A673 (cell line): ENCODE data around the gene ELMO3. TPM values are rescaled to one million over a fixed set of nuclear protein-coding genes. Genes with fewer than 3 reads are reported as not detected.

Experiments used
- BruUV-seq: library from RNA; stranded (reverse); fragments of 400-500 nt; replicated peaks from 2 replicates; lab custom pipeline; 2021; lab: Mats Ljungman, UMichigan
- CTCF ChIA-PET: fragments of 300-600 bp; sonication (Branson Sonifier 250); formaldehyde crosslinking; loops from one replicate; lab custom pipeline; 2022; ENCODE audit warnings: antibody characterized with exemption; lab: Charles Lee
- POLR2A ChIA-PET: fragments of 300-600 bp; sonication (Branson Sonifier 250); formaldehyde crosslinking; loops from one replicate; lab custom pipeline; 2022; ENCODE audit warnings: antibody characterized with exemption; ENCODE audit not compliant: low non-redundant PET; lab: Charles Lee
- DNase-seq: peaks from one replicate; pipeline ENCODE4 v3.0.0-alpha.2; 2015; ENCODE audit warnings: low spot score
- H3K27ac ChIP-seq: fragments of 200-600 bp; sonication (generic); 2 replicates; pipeline ENCODE4 v1.5.1; 2016; ENCODE audit warnings: mixed run types, low read depth, mild to moderate bottlenecking, mixed read lengths, antibody characterized with exemption, low read length; ENCODE audit not compliant: poor library complexity, severe bottlenecking
- H3K27me3 ChIP-seq: fragments of 200-600 bp; sonication (generic); replicated peaks from 2 replicates; pipeline ENCODE4 v1.6.1; 2017; ENCODE audit warnings: mixed run types, low read depth, mild to moderate bottlenecking, mixed read lengths, antibody characterized with exemption, low read length; ENCODE audit not compliant: insufficient read depth, poor library complexity
- H3K36me3 ChIP-seq: fragments of 200-600 bp; sonication (generic); 2 replicates; pipeline ENCODE4 v1.6.1; 2016; ENCODE audit warnings: mixed run types, mild to moderate bottlenecking, mixed read lengths, antibody characterized with exemption, low read length; ENCODE audit not compliant: insufficient read depth, poor library complexity, severe bottlenecking
- H3K4me1 ChIP-seq: fragments of 200-600 bp; sonication (generic); 2 replicates; pipeline ENCODE4 v1.6.1; 2017; ENCODE audit warnings: mixed run types, mild to moderate bottlenecking, mixed read lengths, antibody characterized with exemption, low read length; ENCODE audit not compliant: insufficient read depth, poor library complexity, severe bottlenecking
- H3K4me3 ChIP-seq: fragments of 200-600 bp; sonication (generic); 2 replicates; pipeline ENCODE4 v1.5.1; 2016; ENCODE audit warnings: low read depth, mixed run types, mild to moderate bottlenecking, mixed read lengths, low read length; ENCODE audit not compliant: poor library complexity, severe bottlenecking
- H3K9me3 ChIP-seq: fragments of 200-600 bp; sonication (generic); 2 replicates; pipeline ENCODE4 v1.6.1; 2016; ENCODE audit warnings: mixed run types, low read depth, mild to moderate bottlenecking, mixed read lengths, antibody characterized with exemption, low read length; ENCODE audit not compliant: poor library complexity, severe bottlenecking
- EZH2 ChIP-seq: fragments of 200-600 bp; sonication (generic); IDR thresholded peaks from 2 replicates; pipeline ENCODE4 v1.6.1; 2017; ENCODE audit warnings: borderline replicate concordance, low read depth, mild to moderate bottlenecking, mixed read lengths, antibody characterized with exemption, low read length; ENCODE audit not compliant: poor library complexity, severe bottlenecking
- intact Hi-C: fragments of 100-400 bp; cut with micrococcal nuclease; formaldehyde crosslinking; loops from one replicate; pipeline ENCODE4 v1.10.0; 2022; ENCODE audit not compliant: unreplicated experiment
- total RNA-seq: library from RNA; stranded (reverse); gene quantifications from 2 replicates; pipeline ENCODE4 v1.2.3, GENCODE V29; 2021
- TF ChIP-seq, protein P1 (sequence below): fragments of 300-800, 200-600 bp; sonication (generic); conservative IDR thresholded peaks from 2 replicates; pipeline ENCODE4 v1.5.1; 2017; ENCODE audit warnings: low read depth, mild to moderate bottlenecking, antibody characterized with exemption, low read length, moderate library complexity, mixed read lengths

ELMO3 gene
- total RNA-seq, 1 experiment from 2014 or later, result 4.7 TPM

DNA sequence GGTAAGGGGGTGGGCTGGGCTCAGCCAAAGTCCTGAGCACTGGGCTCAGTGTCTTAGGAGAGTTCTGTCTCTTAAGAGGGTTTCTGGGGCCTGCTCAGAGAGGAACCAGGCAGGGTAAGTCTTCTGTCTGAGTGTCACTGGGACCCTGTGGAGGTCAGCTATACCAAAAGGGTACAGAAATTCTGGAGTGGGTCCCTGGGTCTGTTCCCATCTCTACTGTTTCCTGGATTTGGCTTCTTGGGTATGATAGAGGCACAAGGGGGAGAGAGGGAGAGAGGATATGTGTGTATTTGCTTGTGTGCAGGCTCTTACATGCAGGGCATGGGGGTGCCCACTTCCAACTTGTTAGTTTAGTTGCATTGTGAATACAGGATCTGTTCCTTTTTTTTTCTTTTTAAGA is 5.4 kb upstream of the ELMO3 start:
- H3K9me3 ChIP-seq, result no peaks in the 10 kb centered on the region
- TF ChIP-seq, protein P1, sequence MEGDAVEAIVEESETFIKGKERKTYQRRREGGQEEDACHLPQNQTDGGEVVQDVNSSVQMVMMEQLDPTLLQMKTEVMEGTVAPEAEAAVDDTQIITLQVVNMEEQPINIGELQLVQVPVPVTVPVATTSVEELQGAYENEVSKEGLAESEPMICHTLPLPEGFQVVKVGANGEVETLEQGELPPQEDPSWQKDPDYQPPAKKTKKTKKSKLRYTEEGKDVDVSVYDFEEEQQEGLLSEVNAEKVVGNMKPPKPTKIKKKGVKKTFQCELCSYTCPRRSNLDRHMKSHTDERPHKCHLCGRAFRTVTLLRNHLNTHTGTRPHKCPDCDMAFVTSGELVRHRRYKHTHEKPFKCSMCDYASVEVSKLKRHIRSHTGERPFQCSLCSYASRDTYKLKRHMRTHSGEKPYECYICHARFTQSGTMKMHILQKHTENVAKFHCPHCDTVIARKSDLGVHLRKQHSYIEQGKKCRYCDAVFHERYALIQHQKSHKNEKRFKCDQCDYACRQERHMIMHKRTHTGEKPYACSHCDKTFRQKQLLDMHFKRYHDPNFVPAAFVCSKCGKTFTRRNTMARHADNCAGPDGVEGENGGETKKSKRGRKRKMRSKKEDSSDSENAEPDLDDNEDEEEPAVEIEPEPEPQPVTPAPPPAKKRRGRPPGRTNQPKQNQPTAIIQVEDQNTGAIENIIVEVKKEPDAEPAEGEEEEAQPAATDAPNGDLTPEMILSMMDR, result no peak
- no peak for TF ChIP-seq EZH2
- H3K27ac ChIP-seq, result peak overlapping the region; percentile 85
- no peaks in the 10 kb centered on the region for H3K27me3 ChIP-seq
- POLR2A ChIA-PET, result no interaction called here
- no peak for DNase-seq
- H3K36me3 ChIP-seq, result peaks cover 49% of the 10 kb centered on the region
- CTCF ChIA-PET, result no interaction called here
- intact Hi-C loops, result no loop called here
- no TSS peak for BruUV-seq
- peak overlapping the region; percentile 98 for H3K4me3 ChIP-seq
- peaks cover 18% of the 10 kb centered on the region for H3K4me1 ChIP-seq

DNA sequence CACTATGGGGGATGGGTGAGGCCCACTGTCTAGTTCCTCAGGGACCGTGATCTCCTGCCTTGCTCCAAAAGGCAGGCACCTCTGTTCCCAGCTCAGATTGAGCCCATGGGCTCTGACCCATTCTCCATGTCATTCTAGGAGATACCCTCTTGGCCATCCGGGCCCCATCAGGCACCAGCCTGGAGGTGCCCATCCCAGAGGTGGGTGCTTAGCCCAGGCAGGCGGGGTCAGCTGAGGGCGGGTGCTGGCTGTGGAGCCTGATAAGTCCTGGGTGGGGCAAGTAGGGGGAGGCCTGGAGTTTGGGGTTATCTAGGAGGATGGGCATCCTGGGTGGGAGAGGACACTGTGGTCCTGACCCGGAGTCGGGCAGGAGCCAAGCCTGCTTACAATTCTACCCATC is 4.7 kb upstream of the ELMO3 start:
- Histone ChIP-seq H3K9me3 (no peaks in the 10 kb centered on the region), H3K27me3 (no peaks in the 10 kb centered on the region), H3K27ac (no peak overlapping the region), H3K36me3 (peaks cover 52% of the 10 kb centered on the region), H3K4me1 (peaks cover 18% of the 10 kb centered on the region), H3K4me3 (no peak overlapping the region)
- intact Hi-C loops, result no loop called here
- no peak for DNase-seq
- ChIA-PET POLR2A (no interaction called here), CTCF (no interaction called here)
- no TSS peak for BruUV-seq
- TF ChIP-seq, protein P1, result no peak
- TF ChIP-seq EZH2, result no peak

DNA sequence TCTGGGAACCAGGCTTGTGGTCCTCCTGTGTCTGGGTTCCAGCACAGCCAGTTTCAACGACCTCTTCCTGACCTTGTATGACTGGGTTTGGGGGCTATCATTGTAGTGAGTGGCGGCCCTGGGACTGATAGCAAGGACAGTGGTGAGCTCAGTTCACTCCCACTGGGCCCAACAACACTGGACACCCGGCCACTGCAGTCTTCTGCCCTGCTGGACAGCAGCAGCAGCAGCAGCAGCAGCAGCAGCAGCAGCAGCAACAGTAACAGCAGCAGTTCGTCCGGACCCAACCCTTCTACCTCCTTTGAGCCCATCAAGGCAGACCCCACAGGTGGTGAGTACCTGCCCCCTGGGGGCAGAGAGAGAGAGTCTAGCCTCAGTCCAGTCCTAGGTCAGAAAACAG is 3.3 kb upstream of the ELMO3 start:
- intact Hi-C loops, result no loop called here
- BruUV-seq, result no TSS peak
- CTCF ChIA-PET, result interaction anchor here (0.5 kb wide), 1 partner anchor 333 kb away, joined by 3 read pairs; the partner anchor contains the start of gene RIPOR1
- POLR2A ChIA-PET, result no interaction called here
- peaks cover 18% of the 10 kb centered on the region for H3K4me1 ChIP-seq
- H3K4me3 ChIP-seq, result no peak overlapping the region
- H3K27me3 ChIP-seq, result no peaks in the 10 kb centered on the region
- no peak for DNase-seq
- H3K36me3 ChIP-seq, result peaks cover 52% of the 10 kb centered on the region
- H3K27ac ChIP-seq, result no peak overlapping the region
- no peaks in the 10 kb centered on the region for H3K9me3 ChIP-seq
- no peak for TF ChIP-seq EZH2
- TF ChIP-seq, protein P1, result no peak
